Measurements from ENCODE around the gene GLIS2.

Gene GLIS2

DNA sequence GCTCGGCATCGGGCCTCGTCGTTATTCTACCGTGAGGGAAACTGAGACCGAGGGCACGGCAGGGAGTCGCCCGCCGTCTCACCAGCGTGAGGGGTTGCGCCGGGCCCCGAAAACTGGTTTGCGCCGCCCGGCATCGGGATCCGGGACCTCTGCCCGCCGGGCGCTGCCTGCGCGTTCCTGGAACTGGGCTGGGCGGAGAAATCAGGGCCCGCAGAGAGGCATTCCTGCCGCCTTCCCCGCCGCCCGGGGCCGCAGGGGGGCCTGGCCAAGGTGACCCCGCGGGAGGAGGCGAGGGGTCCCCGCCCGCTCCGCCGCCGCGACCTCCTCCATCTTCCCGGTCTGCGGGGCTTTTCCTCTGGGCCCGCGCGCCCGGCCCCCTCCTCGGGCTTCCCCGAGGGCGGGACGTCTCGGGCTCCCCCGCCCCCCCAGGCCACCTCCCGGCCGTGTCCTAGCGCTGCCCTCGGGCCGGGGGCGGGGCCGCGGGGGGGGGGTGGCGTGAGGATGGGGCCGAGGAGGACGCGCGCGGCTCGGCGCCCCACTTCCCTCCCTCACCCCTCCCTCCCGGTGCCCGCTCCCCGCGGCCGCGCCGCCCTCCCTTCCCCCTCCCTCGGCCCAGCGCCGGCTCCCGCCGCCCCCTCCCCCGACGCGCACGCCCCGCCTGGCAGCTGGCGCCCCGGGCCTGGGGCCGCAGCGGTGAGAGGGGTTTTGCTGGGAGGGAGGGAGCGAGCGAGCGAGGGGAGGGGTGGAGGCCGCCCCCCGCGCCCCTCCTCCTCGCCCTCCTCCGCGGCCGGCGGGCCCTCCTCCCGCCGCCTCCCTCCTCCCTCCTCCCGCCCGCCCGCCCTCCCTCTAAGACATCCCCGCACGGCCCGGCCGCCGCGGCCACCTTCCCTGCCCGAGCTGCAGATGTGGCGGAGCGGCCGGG lies at the start of gene GLIS2:
Gene GLIS2 (plus strand): TSS at position 882 of the 922 bp plus-strand sequence. CDS start 16,214 bp downstream, outside the sequence.
- peak; percentile 44 for DNase-seq

DNA sequence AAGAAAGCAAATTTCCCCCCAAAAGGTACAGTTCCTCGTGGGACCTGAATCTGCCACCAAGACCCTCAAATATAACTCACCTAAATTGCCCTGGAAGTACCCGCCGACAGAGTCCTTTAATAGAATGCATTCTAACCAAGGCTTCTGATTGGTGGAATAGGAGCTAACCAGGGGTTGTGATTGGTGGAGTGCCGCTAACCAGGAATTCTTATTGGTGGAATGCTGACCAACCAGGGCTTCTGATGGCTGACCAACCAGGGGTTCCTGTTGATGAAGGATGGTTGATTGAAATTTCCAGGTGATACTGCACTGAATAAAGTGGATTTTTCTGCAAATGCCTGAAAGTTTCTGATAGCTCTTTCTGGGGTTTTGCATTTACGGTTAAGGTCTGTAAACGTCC lies 49.5 kb upstream of the GLIS2 start:
- DNase-seq, result no peak

DNA sequence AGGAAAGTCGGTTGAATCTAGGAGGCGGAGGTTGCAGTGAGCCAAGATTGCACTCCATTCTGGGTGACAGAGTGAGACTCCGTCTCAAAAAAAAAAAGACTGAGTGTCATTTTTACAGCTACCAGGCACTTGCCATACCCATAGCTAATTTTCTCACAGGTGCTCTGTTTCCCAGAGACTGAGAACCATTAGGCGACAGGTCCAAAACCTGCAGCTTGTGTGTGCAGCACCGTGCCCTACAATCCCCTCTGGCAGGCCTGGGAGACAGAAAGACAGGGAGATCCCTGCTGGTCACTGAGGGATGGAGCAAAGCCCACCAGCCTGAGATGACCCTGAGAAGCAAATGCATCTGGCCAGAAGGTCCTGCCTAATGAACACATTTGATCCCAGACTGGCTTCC lies 45.8 kb upstream of the GLIS2 start:
- DNase-seq, result no peak

DNA sequence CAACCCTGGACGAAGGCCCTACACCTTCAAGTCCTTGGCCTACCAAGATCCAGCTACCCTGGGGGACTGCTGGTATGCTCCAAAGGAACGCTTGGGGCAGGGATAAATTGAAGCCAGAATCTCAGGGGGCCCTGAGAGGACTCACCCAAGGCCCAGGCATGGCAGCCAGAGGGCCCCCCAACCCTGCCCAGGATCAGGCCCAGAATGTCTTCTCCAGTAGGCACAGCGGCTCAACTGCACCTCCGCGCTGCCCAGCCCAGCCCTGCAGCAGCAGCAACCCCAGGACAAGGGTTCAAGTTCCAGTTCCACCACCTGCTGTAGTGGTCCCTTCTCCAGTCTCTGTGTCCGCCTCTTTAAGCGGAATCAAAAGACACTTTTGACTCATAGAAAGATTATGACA lies 45.3 kb upstream of the GLIS2 start:
- DNase-seq, result no peak

DNA sequence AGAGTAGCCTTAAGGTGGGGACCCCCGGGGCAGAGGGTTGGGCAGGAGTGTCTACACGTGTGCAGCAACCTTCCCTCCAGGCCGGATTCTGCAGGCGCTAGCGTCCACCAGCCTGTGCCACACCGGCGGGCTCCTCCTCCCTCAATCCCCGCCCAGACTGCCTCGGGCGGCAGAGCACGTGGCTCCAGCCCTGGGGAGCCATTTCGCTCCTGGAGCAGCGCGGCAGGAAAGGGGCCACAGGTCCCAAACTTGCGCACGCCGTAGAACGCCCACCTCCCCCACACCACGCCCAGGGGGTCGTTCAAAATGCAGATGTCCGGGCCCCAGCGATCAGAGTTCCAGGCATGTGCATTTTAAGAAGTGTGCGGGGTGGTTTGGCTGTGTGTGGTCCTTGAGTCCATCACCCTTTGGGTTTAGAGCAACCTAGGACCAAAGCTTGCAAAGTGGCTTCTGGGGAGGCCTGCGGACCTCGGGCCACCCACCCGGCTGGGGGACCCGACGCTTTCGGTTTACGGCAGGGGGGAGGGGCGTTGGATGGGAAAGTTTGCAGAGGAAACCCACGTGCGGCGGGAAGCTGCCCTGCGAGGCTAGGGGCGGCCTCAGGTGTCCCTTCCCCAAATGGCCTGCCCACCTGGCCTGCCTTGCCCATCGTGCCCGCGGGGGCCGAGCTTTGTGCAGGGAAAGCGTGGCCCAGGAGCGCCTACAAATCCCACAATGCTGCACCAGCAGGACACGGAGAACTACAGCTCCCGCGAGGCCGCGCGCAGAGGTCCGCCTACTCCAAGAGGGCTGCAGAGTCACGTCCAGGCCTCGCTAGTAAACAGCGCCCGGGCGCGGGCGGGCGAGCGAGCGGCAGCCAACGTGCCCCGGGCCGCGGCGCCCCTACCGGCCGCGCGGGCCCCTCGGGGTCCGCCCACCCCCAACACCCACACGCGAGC lies 44.4 kb upstream of the GLIS2 start:
- peak; percentile 87 for DNase-seq

DNA sequence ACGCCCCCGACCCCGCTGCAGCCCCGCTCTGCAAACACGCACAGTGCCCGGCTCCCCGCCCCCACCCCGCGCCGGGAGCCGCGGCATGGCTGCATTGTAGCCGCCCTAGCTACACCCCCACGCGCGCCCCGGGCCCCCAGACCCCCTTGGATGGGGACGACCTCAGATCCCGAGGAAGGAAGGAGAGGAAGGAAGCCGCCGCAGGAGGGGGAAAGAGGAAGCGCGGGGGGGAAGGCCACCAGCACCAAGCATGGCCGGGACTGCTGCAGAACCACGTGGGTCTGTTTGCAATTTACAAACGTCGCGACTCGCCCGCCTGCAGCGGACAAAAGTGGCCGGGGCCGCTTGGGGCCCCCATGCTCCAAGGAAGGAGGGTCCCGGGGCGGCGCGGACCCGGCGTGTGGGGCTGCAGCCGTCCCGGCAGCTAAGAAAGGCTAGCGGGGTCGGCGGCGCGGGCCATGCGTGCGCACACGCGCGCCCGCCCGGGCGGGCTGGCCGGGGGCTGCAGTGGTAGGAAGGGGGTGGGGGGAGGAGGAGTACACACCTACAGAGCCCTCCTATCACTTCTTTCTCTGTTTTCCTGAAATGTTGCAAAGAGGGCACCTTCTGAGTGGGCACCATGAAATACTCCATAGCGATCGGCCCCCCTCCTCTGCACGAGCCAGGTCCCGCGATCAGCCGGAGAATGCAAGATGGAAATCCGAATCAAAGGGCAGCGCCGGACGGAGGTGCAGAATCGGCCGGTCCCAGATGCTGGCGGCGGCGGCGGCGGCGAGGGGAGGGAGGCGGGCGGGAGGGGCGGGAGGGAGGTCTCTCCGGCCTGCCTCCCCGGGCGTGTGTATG lies 43.5 kb upstream of the GLIS2 start:
- no peak for DNase-seq

DNA sequence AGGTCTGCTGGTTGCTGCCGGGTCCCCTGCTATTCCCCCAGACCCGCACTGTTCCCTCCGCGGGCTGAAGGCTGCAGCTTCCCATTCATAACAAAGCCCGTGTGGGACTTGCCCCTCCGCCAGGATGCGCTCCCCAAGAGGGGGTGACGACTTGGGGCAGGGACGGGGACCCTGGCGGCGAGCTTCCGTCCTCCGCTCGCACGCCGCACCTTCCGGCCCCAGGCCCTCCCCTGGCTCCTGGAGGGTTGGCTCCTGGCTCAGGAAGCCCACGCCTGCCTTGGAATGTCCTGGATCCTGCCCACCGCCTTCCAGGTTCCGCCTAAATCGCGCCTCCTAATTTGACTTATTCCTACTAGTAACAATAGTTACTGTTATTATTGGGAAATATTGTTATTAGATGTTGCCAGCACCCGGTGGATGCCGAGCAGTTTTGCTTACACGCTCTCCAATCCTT lies 42.0 kb upstream of the GLIS2 start:
- peak; percentile 62 for DNase-seq

DNA sequence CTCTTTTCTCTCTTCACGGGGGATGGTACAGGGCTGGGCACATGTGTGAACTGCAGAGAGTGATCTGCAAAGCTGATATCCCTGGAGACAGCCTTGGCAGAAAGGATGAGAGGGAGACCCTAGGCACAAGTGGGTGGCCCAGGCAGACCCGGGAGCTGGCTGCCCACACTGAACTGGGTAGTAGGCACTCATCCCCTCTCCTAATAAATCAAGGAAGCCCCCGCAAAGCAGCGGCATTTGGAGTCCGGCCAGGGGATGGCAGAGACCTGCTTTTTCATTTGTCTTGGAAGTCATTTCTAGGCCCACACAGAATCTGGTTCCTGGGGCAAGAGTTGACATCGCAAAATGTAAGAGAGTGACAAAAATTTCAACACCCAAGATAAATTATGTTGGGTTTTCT lies 40.0 kb upstream of the GLIS2 start:
- no peak for DNase-seq

DNA sequence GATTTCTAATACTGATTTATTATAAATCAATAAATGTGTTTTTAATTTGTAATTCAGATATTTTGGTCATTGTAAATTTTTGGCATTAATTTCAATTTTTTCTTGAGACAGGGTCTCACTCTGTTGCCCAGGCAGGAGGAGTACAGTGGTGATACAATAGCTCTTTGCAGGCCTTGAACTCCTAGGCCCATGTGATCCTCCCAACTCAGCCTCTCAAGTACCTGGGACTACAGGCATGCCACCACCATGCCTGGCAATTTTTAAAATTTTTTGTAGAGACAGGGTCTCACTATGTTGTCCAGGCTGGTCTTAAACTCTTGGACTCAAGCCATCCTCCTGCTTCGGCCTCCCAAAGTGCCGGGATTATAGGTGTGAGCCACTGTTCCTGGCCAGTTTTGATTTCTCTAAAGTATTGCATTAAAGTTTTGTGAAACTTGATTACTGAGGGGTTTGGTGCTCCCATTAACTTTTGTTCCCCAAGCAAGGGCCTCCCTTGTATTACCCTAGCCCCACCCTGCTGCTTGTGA lies 37.8 kb upstream of the GLIS2 start:
- no peak for DNase-seq

DNA sequence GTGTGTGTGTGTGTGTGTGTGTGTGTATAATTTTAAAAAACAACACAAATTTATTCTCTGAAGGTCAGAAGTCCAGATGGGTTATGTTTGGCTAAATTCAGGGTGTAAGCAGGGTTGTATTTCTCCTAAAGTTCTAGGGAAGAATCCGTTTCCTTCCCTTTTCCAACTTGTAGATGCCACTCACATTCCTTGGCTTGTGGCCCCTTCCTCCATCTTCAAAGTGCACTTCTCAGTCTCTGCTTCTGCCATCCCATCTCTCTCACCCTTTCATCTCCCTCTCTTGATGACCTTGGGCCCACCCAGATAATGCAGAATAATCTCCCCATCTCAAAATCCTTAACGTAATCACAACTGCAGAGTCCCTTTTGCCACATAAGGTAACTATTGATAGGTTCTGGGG lies 35.2 kb upstream of the GLIS2 start:
- no peak for DNase-seq

DNA sequence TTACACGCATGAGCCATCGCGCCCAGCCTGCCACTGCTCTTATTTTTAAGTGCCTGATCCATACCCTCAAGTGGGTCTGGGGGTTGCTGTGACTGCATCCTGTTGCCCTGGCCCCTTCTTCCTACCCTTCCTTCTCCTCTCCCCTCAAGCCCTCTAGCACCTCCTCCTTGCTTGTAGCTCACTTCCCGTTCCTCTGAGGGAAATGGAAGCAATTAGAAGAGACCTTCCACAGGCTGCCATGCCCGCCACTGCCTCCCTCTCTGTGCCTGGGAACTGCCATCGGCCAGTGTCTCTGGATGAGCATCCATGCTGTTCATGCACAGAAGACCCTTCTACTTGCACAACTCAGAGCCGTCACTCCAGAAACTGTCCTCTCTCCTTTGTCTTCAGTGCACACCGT lies 32.4 kb upstream of the GLIS2 start:
- no peak for DNase-seq

DNA sequence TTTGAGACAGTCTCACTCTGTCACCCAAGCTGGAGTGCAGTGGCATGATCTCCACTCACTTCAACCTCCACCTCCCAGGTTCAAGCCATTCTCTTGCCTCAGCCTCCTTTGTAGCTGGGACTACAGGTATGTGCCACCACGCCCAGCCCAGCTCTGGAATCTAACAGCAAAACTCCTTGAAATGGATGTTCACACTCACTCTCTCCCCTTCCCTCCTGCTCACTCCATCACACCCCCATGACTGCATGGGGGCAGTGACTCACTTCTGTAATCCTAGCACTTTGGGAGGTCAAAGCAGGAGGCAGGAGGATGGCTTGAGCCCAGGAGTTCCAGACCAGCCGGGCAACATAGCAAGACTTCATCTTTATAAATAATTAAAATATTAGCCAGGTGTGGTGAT lies 31.9 kb upstream of the GLIS2 start:
- DNase-seq, result no peak

DNA sequence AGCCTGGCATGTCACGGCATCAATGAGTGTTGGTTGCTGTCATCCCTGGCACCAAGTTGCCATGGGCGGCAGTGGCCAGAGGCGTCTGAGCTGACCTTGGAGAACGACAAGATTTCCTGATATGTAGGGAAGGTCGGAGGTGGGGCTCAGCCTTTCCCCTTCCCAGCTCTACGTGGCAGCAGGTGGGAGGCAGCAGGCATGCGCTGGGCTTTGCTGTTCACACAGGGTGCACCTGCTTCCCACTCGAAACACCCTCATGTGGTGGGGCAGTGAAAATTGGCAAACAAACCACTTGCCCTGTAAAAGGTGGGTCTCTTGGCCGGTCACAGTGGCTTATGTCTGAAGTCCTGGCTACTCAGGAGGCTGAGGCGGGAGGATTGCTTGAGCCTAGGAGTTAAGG lies 30.7 kb upstream of the GLIS2 start:
- DNase-seq, result no peak

DNA sequence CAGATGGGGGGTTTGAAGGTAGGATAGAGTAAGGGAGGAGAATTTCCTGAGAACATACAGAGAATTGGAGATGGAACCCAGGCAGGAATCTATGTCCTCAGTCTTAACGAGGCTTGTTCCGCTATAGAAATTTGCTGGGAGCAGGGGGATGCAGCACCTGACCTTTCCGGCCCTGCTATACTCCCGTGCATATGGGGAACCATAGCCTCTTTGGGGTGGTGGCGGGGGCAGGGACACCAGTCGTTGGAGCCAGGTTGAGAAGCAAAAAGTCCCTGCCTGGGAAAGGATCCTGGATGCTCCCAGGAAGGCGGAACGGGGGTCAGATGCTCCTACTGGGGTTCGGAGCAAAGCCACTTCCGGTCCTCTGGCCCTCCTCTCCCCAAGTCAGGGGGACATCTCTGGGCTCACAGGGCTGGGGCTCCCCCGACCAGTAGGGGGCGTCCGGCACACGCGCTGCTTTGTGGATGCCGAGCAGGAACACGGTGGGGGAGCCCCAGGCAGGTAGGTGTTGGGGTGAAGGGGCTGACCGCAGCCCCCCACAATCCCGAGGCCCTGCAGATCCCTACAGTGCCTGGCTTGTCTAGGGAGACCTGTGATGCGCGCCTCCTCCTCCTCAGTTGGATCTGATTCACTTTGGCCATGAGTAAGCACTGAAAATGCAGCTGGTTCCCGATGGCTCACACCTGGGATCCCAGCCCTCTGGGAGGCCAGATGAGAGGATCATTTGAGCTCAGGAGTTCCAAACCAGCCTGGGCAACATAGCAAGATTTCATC lies 27.5 kb upstream of the GLIS2 start:
- peak; percentile 85 for DNase-seq

DNA sequence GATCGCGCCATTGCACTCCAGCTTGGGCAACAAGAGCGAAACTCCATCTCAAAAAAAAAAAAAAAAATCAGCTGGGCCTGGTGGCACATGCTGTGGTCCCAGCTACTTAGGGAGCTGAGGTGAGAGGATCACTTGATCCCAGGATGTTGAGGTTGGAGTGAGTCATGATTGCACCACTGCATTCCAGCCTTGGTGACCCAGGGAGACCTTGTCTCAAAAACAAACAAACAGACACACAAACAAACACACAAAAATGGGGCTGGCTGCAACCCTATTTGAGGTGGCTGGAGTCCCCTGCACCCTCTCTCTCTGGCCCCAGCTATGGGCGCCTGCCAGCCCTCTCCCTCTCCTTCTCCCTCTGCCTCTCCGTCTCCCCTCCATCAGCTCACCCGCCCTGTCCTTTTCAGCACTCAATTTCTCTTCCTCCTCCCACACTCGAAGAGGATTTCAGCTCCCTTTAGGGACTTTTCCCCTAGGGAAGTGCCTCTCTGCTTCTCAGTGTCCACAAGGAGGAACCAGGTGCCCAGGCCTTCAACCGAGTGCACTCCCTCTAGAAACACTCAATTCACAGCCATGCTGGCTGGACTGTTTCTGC lies 25.5 kb upstream of the GLIS2 start:
- no peak for DNase-seq

DNA sequence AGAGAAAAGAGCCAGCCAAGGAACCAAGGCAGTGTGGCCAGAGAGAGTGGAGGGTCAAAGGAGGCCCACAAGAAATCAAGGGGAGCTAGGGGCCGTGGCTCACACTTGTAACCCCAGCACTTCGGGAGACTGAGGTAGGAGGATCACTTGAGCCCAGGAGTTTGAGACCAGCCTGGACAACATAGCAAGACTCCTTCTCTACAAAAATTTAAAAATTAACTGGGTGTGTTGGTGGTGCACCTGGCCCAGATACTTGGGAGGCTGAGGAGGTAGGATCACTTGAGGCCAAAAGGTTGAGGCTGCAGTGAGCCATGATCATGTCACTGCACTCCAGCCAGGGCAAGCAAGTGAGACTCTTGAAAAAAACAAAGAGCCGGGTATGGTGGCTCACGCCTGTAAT lies 24.2 kb upstream of the GLIS2 start:
- no peak for DNase-seq

DNA sequence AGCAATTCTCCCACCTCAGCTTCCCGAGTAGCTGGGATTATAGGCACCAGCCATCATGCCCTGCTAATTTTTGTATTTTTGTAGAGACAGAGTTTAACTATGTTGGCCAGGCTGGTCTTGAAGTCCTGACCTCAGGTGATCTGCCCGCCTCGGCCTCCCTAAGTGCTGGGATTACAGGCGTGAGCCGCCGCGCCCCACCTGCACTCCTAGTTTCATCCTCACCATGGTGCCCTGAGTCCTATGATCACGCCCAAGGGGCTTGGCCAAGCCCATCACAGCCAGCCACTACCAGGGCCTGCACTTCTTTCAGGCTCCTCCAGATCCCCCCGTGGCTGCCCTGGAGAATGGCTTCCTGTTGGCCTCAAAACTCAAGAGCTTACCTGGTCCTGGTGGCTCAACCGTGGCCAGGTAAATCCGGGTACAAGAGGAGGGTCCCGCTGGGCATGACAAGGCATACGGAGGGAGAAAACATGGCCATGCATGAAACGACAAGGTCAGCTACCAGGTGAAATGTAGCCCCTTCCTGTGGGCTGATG lies 22.6 kb upstream of the GLIS2 start:
- DNase-seq, result no peak

DNA sequence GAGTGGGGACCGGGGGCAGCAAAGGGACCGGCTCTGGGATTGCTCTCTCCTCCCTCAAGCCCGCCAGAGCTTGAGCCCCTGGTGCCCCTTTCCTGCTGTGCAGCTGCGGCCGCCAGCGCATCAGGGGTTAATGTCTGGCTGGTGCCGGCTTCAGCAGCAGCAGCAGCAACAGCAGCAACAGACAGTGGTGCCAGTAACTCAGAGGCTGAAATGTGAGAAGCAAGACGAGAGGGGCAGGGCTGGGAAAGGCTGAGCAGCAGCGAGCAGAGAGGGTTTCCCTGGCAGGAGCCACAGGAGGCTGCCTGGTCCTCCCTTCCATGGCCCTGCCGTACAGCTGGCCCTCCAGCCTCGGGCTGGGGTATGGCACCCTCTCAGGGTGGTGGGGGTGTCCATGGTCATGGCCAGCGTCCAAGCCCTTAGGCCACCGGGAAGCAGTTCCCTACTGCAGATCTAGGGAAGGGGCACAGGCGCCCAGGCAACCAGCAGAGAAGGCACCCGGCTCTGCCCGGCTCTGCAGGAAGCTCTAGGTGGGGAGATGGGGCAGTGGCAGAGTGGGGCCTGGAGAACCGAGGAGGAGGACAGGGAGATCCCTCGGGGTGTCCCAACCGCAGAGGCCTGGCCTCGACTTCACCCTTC lies 21.9 kb upstream of the GLIS2 start:
- DNase-seq, result no peak

DNA sequence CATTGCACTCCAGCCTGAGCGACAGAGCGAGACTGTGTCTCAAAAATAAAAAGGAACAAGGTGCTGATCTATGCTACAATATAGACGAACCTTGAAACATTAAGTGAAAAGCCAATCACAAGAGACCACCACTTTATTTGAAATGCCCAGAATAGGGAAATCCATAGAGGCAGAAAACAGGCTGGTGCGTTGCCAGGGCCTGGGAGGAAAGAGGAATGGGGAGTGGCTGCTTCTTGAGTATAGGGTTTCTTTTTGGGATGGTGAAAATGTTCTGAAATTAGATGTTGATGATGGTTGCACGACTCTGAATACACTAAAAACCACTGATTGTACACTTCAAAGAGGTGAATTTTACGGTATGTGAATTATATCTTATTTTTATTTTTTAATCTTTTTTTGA lies 20.3 kb upstream of the GLIS2 start:
- DNase-seq, result no peak

DNA sequence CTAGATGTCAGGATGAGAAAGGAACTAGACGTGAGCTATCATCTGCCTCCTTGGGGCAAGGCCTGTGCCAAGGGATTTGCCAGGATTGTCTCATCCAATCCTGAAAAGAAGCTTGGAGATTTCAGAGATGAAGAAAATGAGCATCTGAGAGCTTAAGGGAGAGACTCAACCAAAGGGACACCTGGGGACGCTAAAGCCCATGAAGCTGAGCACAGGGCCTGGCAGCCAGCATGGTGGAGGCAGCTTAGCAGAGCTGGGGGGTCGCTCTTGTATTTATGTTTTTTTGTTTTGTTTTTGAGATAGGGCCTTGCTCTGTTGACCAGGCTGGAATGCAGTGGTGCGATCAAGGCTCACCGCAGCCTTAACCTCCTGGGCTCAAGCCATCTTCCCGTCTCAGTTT lies 18.4 kb upstream of the GLIS2 start:
- no peak for DNase-seq

Data from activated T-cell treated with anti-CD3 and anti-CD28 coated beads, Interleukin-2, amount 50 U/mL, for 1 hour (primary cell).